Transverse colon (tissue), 4 donors: Measurements from ENCODE around the gene YBX2.

Source experiments
- POLR2A ChIP-seq: fragments of 450-650 bp; IDR thresholded peaks from one replicate; pipeline ENCODE4 v1.6.1; 2016; ENCODE audit warnings: antibody characterized with exemption, mild to moderate bottlenecking, moderate library complexity
- POLR2AphosphoS5 ChIP-seq, 3 donors: sonication (generic); formaldehyde crosslinking; IDR thresholded peaks; one replicate each; pipeline ENCODE4 v1.6.1; 2016; ENCODE audit warnings: antibody characterized with exemption in 3 of 3
- TF ChIP-seq, protein P1 (sequence below), 5 experiments: fragments of 200-600 bp in 3 of 5; fragments of 450-650 bp in 2 of 5; sonication (generic) in 3 of 5; IDR thresholded peaks; 1 replicate in 2 of 5; 2 replicates in 3 of 5; pipeline ENCODE4 v1.5.1; 2016 to 2017; ENCODE audit warnings: antibody characterized with exemption in 5 of 5, inconsistent platforms in 3 of 5, mild to moderate bottlenecking in 2 of 5, moderate library complexity in 1 of 5

DNA sequence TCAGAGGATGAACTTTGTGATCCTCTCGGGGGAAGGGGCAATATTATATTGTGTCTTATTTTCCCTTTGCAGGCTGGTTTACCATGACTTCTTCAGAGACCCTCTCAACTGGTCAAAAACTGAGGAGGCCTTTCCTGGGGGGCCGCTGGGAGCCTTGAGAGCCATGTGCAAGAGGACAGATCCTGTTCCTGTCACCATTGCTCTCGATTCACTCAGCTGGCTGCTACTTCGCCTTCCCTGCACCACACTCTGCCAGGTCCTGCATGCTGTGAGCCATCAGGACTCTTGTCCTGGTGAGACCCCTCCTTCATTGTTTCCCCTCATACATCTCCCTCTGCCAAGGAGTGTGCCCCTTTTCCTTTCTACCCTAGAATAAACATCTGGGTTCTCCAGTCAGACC, 39.9 kb downstream of the YBX2 start:
- TF ChIP-seq, protein P1, sequence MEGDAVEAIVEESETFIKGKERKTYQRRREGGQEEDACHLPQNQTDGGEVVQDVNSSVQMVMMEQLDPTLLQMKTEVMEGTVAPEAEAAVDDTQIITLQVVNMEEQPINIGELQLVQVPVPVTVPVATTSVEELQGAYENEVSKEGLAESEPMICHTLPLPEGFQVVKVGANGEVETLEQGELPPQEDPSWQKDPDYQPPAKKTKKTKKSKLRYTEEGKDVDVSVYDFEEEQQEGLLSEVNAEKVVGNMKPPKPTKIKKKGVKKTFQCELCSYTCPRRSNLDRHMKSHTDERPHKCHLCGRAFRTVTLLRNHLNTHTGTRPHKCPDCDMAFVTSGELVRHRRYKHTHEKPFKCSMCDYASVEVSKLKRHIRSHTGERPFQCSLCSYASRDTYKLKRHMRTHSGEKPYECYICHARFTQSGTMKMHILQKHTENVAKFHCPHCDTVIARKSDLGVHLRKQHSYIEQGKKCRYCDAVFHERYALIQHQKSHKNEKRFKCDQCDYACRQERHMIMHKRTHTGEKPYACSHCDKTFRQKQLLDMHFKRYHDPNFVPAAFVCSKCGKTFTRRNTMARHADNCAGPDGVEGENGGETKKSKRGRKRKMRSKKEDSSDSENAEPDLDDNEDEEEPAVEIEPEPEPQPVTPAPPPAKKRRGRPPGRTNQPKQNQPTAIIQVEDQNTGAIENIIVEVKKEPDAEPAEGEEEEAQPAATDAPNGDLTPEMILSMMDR (IDR thresholded peaks at IDR 0.05), result no peak
- TF ChIP-seq POLR2A (peak; percentile 17), POLR2AphosphoS5 (IDR thresholded peaks at IDR 0.05) (peak in 1 of 3 donors; percentile 13)
